OCI-LY1 (cell line): ENCODE measurements around the gene SERPINE3.

ENCODE experiments used
- CTCF ChIP-seq: fragments of 200-600 bp; sonication (generic), shearing (Covaris generic); IDR thresholded peaks from 2 replicates; pipeline ENCODE4 v1.5.1; 2017; ENCODE audit warnings: mild to moderate bottlenecking, antibody characterized with exemption, low read length, moderate library complexity, mixed read lengths
- EZH2 ChIP-seq: fragments of 200-600 bp; sonication (generic), shearing (Covaris generic); IDR thresholded peaks from 2 replicates; pipeline ENCODE4 v1.8.0; 2017; ENCODE audit warnings: borderline replicate concordance, mixed run types, mild to moderate bottlenecking, antibody characterized with exemption, low read length, moderate library complexity, mixed read lengths

GRCh38 chr13:51330791-51331190, 8.7 kb upstream of the SERPINE3 start:
- no peak for TF ChIP-seq EZH2
- no peak for TF ChIP-seq CTCF
